Chondrocyte (in vitro differentiated cells): Measurements from ENCODE around the gene NFIX. TPM values are rescaled to one million over a fixed set of nuclear protein-coding genes. Genes with fewer than 3 reads are reported as not detected.

Experiments used
- DNase-seq: peaks from one replicate; pipeline ENCODE4 v3.0.0; 2021; ENCODE audit warnings: mixed read lengths, low spot score
- H3K27ac Mint-ChIP-seq: one replicate; pipeline ENCODE4 v1.8.0; 2021; ENCODE audit warnings: mild to moderate bottlenecking, moderate library complexity, mixed read lengths; ENCODE audit not compliant: unreplicated experiment
- H3K27me3 Mint-ChIP-seq: 2 replicates; pipeline ENCODE4 v1.8.0; 2021; ENCODE audit warnings: low read depth, mixed read lengths
- H3K36me3 Mint-ChIP-seq: 2 replicates; pipeline ENCODE4 v1.8.0; 2021; ENCODE audit warnings: low read depth, mixed read lengths
- H3K4me1 Mint-ChIP-seq: 2 replicates; pipeline ENCODE4 v1.8.0; 2021; ENCODE audit warnings: low read depth, mild to moderate bottlenecking, mixed read lengths
- H3K4me3 Mint-ChIP-seq: one replicate; pipeline ENCODE4 v1.8.0; 2021; ENCODE audit warnings: mild to moderate bottlenecking, moderate library complexity, mixed read lengths; ENCODE audit not compliant: unreplicated experiment
- H3K9me3 Mint-ChIP-seq: 2 replicates; pipeline ENCODE4 v1.8.0; 2021; ENCODE audit warnings: low read depth, mixed read lengths
- CTCF ChIP-seq: fragments of 200-600 bp; sonication (generic); IDR thresholded peaks from 2 replicates; pipeline ENCODE4 v1.5.0; 2021; ENCODE audit warnings: antibody characterized with exemption, mild to moderate bottlenecking, moderate library complexity
- total RNA-seq: library from RNA; stranded (reverse); gene quantifications from 3 replicates; pipeline ENCODE4 v1.2.1, GENCODE V29; 2021

Gene NFIX
- total RNA-seq, 1 donor from 2014 or later, result 98.9 TPM

- DNase-seq, result no peak
- peaks cover 9% of the 10 kb centered on the region for H3K4me1 Mint-ChIP-seq
Measured at GRCh38 chr19:12984143-12984627, 11.1 kb upstream of the NFIX start.

GRCh38 chr19:12984683-12985048, 10.6 kb upstream of the NFIX start:
- Mint-ChIP-seq H3K9me3 (no peaks in the 10 kb centered on the region), H3K27ac (peak overlapping the region; percentile 81), H3K4me1 (peaks cover 9% of the 10 kb centered on the region), H3K4me3 (no peak overlapping the region), H3K36me3 (no peaks in the 10 kb centered on the region), H3K27me3 (no peaks in the 10 kb centered on the region)
- no peak for TF ChIP-seq CTCF
- no peak for DNase-seq

More at GRCh38 chr19:12984143-12984627, 11.1 kb upstream of the NFIX start:
- H3K27me3 Mint-ChIP-seq, result no peaks in the 10 kb centered on the region
- no peak overlapping the region for H3K27ac Mint-ChIP-seq
- no peaks in the 10 kb centered on the region for H3K36me3 Mint-ChIP-seq
- no peaks in the 10 kb centered on the region for H3K9me3 Mint-ChIP-seq
- no peak overlapping the region for H3K4me3 Mint-ChIP-seq
- no peak for TF ChIP-seq CTCF

- Mint-ChIP-seq H3K4me1 (peaks cover 9% of the 10 kb centered on the region), H3K27me3 (no peaks in the 10 kb centered on the region), H3K36me3 (no peaks in the 10 kb centered on the region), H3K9me3 (no peaks in the 10 kb centered on the region), H3K4me3 (no peak overlapping the region), H3K27ac (peak overlapping the region; percentile 81)
- DNase-seq, result no peak
- TF ChIP-seq CTCF, result peak; percentile 24
Measured at GRCh38 chr19:12985049-12985776, 10.1 kb upstream of the NFIX start.

GRCh38 chr19:12986726-12987125, 8.5 kb upstream of the NFIX start:
- no peak for DNase-seq
- Mint-ChIP-seq H3K36me3 (no peaks in the 10 kb centered on the region), H3K4me1 (peaks cover 9% of the 10 kb centered on the region), H3K27me3 (no peaks in the 10 kb centered on the region), H3K27ac (no peak overlapping the region), H3K9me3 (no peaks in the 10 kb centered on the region), H3K4me3 (no peak overlapping the region)
- TF ChIP-seq CTCF, result no peak

GRCh38 chr19:12987190-12987589, 8.1 kb upstream of the NFIX start:
- H3K36me3 Mint-ChIP-seq, result no peaks in the 10 kb centered on the region
- no peaks in the 10 kb centered on the region for H3K9me3 Mint-ChIP-seq
- H3K4me3 Mint-ChIP-seq, result no peak overlapping the region

More at GRCh38 chr19:12987190-12987589, 8.1 kb upstream of the NFIX start:
- TF ChIP-seq CTCF, result no peak
- H3K27ac Mint-ChIP-seq, result no peak overlapping the region
- peaks cover 9% of the 10 kb centered on the region for H3K4me1 Mint-ChIP-seq
- no peaks in the 10 kb centered on the region for H3K27me3 Mint-ChIP-seq
- no peak for DNase-seq
